SU-DHL-6 (cell line): ENCODE measurements around the gene MYL2.

ENCODE experiments used
- EZH2phosphoT487 ChIP-seq: fragments of 200-600 bp; sonication (generic), shearing (Covaris generic); conservative IDR thresholded peaks from 2 replicates; pipeline ENCODE4 v1.6.1; 2018; ENCODE audit warnings: mild to moderate bottlenecking, antibody characterized with exemption, low read length, moderate library complexity, mixed read lengths
- TF ChIP-seq, protein P1 (sequence below): fragments of 200-600 bp; sonication (generic); IDR thresholded peaks from one replicate; pipeline ENCODE4 v1.5.1; 2017; ENCODE audit warnings: antibody characterized with exemption, mild to moderate bottlenecking, low read length, moderate library complexity; ENCODE audit not compliant: insufficient read depth, poor library complexity, severe bottlenecking

DNA sequence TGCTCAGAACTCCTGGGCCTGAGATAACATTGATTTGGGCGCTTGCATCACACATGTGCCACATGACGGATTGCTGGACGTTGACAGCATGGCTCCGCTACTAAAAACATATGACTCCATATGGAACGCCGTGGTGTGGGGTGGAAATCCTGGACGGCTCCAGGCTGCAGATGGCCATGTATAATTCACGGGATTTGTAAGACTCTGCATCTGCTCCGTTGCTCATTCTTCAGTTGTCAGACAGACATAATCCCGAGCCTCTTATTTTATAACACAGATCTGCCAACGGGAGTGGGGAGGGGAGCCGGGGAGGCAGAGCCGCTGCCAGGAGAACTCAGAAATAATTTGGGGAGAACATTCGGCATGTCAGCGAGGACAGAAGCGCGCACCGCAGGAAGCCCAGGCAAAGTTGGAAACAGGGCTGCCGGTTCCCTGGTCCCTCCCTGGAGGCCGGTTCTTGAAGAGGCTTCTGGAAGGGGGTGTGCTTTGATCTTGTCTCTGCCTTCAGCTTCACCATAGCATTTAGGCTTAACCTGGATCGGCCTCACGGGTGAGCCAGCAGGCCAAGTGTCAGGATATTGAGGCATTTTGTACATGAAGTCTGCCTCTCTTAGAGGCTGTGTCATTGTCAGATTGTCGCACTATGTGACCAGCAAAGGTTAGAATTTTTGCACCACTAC, 45.8 kb upstream of the MYL2 start:
- TF ChIP-seq, protein P1, sequence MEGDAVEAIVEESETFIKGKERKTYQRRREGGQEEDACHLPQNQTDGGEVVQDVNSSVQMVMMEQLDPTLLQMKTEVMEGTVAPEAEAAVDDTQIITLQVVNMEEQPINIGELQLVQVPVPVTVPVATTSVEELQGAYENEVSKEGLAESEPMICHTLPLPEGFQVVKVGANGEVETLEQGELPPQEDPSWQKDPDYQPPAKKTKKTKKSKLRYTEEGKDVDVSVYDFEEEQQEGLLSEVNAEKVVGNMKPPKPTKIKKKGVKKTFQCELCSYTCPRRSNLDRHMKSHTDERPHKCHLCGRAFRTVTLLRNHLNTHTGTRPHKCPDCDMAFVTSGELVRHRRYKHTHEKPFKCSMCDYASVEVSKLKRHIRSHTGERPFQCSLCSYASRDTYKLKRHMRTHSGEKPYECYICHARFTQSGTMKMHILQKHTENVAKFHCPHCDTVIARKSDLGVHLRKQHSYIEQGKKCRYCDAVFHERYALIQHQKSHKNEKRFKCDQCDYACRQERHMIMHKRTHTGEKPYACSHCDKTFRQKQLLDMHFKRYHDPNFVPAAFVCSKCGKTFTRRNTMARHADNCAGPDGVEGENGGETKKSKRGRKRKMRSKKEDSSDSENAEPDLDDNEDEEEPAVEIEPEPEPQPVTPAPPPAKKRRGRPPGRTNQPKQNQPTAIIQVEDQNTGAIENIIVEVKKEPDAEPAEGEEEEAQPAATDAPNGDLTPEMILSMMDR = no peak
- no peak for TF ChIP-seq EZH2phosphoT487
